Nephron progenitor cell (in vitro differentiated cells): ENCODE results near the gene WDR44.

Experiments used
- DNase-seq: peaks from one replicate; pipeline ENCODE4 v3.0.0; 2021
- H3K27ac Mint-ChIP-seq: 2 replicates; pipeline ENCODE4 v1.8.0; 2021; ENCODE audit warnings: mild to moderate bottlenecking, moderate library complexity, mixed read lengths
- H3K27me3 Mint-ChIP-seq: 2 replicates; pipeline ENCODE4 v1.8.0; 2021; ENCODE audit warnings: mild to moderate bottlenecking, low read depth, mixed read lengths; ENCODE audit not compliant: poor library complexity
- H3K36me3 Mint-ChIP-seq: 2 replicates; pipeline ENCODE4 v1.8.0; 2021; ENCODE audit warnings: low read depth, mixed read lengths
- H3K4me1 Mint-ChIP-seq: 2 replicates; pipeline ENCODE4 v1.8.0; 2021; ENCODE audit warnings: mixed read lengths
- H3K4me3 Mint-ChIP-seq: 2 replicates; pipeline ENCODE4 v1.8.0; 2021; ENCODE audit warnings: mild to moderate bottlenecking, moderate library complexity, mixed read lengths
- H3K9me3 Mint-ChIP-seq: 2 replicates; pipeline ENCODE4 v1.8.0; 2021; ENCODE audit warnings: mild to moderate bottlenecking, moderate library complexity, mixed read lengths
- CTCF ChIP-seq: fragments of 200-600 bp; sonication (generic); IDR thresholded peaks from 2 replicates; pipeline ENCODE4 v1.5.0; 2021; ENCODE audit warnings: antibody characterized with exemption

Gene WDR44

GRCh38 chrX:118493653-118494297, 147.9 kb downstream of the WDR44 start:
- Mint-ChIP-seq H3K4me3 (no peak overlapping the region), H3K36me3 (no peaks in the 10 kb centered on the region), H3K4me1 (peaks cover 24% of the 10 kb centered on the region), H3K9me3 (peaks cover 40% of the 10 kb centered on the region), H3K27ac (no peak overlapping the region), H3K27me3 (no peaks in the 10 kb centered on the region)
- no peak for DNase-seq
- TF ChIP-seq CTCF = no peak

GRCh38 chrX:118495061-118495921, 149.4 kb downstream of the WDR44 start, which contains the start of gene DOCK11:
DOCK11 (plus strand) TSS chrX:118495815; CDS start chrX:118495972, 157 bp downstream.
- Mint-ChIP-seq H3K9me3 (peaks cover 37% of the 10 kb centered on the region), H3K4me1 (peaks cover 32% of the 10 kb centered on the region), H3K27me3 (no peaks in the 10 kb centered on the region), H3K27ac (peak within 1 kb of the TSS; percentile 89), H3K36me3 (no peaks in the 10 kb centered on the region), H3K4me3 (peak within 1 kb of the TSS; percentile 90)
- no peak for TF ChIP-seq CTCF
- peak; percentile 71 for DNase-seq

GRCh38 chrX:118495958-118496762, 150.3 kb downstream of the WDR44 start:
- Mint-ChIP-seq H3K4me1 (peaks cover 32% of the 10 kb centered on the region), H3K27me3 (no peaks in the 10 kb centered on the region), H3K4me3 (peak overlapping the region; percentile 90), H3K36me3 (no peaks in the 10 kb centered on the region), H3K9me3 (peaks cover 32% of the 10 kb centered on the region), H3K27ac (no peak overlapping the region)
- TF ChIP-seq CTCF = no peak
- no peak for DNase-seq

- H3K36me3 Mint-ChIP-seq = no peaks in the 10 kb centered on the region
- TF ChIP-seq CTCF = no peak
- no peaks in the 10 kb centered on the region for H3K27me3 Mint-ChIP-seq
- H3K4me1 Mint-ChIP-seq = peaks cover 32% of the 10 kb centered on the region
- H3K4me3 Mint-ChIP-seq = peak overlapping the region; percentile 90
- H3K27ac Mint-ChIP-seq = peak overlapping the region; percentile 59
- peaks cover 30% of the 10 kb centered on the region for H3K9me3 Mint-ChIP-seq
- peak; percentile 7 for DNase-seq
Observed at GRCh38 chrX:118496763-118497079, 150.8 kb downstream of the WDR44 start.

GRCh38 chrX:118497180-118497818, 151.4 kb downstream of the WDR44 start:
- H3K4me3 Mint-ChIP-seq = peak overlapping the region; percentile 90
- no peaks in the 10 kb centered on the region for H3K27me3 Mint-ChIP-seq
- peaks cover 32% of the 10 kb centered on the region for H3K4me1 Mint-ChIP-seq
- TF ChIP-seq CTCF = no peak
- peaks cover 5% of the 10 kb centered on the region for H3K36me3 Mint-ChIP-seq
- no peak for DNase-seq
- peak overlapping the region; percentile 59 for H3K27ac Mint-ChIP-seq
- H3K9me3 Mint-ChIP-seq = peaks cover 33% of the 10 kb centered on the region
